ENCODE results near the gene FIZ1. TPM values are rescaled to one million over a fixed set of nuclear protein-coding genes. Genes with fewer than 3 reads are reported as not detected.
"Not testable (repeated sequence)": the region's sequence is repeated elsewhere in the genome, so short reads cannot be mapped to it uniquely, and the experiment has no call there.

FIZ1 gene
- total and polyA plus RNA-seq, 11 donors, result 10.0 to 16.7 (median 12.9) TPM

DNA sequence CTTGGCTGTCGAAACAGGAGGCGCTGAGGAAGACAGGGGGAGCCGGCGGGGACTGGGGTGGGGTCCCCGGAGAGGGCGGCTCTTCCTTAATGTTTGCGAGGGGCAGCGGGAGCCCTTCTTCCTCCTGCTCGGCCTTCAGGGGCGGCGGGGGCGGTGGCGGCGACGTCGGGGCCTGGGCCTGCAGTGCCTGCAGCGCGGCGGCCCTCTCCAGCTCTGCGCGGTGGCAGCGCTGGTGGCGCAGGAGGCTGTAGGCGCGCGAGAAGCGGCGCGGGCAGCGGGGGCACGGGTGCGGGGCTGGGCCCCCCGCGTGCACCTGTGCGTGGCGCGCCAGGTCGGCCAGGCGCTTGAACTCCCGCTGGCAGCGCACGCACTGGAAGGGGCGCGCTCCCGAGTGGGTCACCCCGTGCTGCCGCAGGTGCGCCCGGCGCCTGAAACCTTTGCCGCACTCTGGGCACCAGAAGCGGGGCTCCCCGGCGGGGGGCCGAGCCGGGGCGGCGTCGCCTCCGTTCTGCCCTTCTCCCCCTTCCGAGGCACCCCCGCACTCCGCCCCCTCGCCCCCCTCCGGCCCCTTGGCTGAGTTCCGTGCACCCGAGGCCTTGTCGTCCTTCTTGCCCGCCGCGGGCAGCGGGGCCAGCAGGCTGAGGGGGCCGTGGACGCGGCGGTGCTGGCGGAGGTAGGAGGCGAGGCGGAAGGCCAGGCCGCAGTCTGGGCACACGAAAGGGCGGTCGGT lies 21.1 kb downstream of the FIZ1 start:
- ATAC-seq (no peak), DNase-seq (no peak)
- no peaks in the 10 kb centered on the region for H3K9me3 ChIP-seq

GRCh38 chr19:55576746-55577145 lies 22.6 kb downstream of the FIZ1 start:
- Histone ChIP-seq H3K9me3 (no peaks in the 10 kb centered on the region), H3K4me3 (no peak overlapping the region), H3K36me3 (peaks cover 0 to 26% (median 16%) of the 10 kb centered on the region in 9 donors), H3K27ac (no peak overlapping the region), H3K27me3 (no peaks in the 10 kb centered on the region), H3K4me1 (peaks cover 0 to 20% (median 8%) of the 10 kb centered on the region in 12 donors)
- no peak for DNase-seq
- intact Hi-C loops (cut with DNase I), result loop anchor here in 1 of 10 donors (5.0 kb wide), 1 partner anchor 44 kb away; no protein-coding TSS in a partner anchor
- TF ChIP-seq, protein P1, sequence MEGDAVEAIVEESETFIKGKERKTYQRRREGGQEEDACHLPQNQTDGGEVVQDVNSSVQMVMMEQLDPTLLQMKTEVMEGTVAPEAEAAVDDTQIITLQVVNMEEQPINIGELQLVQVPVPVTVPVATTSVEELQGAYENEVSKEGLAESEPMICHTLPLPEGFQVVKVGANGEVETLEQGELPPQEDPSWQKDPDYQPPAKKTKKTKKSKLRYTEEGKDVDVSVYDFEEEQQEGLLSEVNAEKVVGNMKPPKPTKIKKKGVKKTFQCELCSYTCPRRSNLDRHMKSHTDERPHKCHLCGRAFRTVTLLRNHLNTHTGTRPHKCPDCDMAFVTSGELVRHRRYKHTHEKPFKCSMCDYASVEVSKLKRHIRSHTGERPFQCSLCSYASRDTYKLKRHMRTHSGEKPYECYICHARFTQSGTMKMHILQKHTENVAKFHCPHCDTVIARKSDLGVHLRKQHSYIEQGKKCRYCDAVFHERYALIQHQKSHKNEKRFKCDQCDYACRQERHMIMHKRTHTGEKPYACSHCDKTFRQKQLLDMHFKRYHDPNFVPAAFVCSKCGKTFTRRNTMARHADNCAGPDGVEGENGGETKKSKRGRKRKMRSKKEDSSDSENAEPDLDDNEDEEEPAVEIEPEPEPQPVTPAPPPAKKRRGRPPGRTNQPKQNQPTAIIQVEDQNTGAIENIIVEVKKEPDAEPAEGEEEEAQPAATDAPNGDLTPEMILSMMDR (IDR thresholded peaks at IDR 0.05), result no peak
- TF ChIP-seq POLR2A (IDR thresholded peaks at IDR 0.05), result no peak
- ATAC-seq, result no peak
- WGBS, 4 donors, result 91 to 93% (median 92%) methylated on average over 5 of the region's 5 CpGs

More for the DNA sequence above, 21.1 kb downstream of the FIZ1 start:
- Histone ChIP-seq H3K36me3 (peaks cover 0 to 26% (median 16%) of the 10 kb centered on the region in 9 donors), H3K4me3 (no peak overlapping the region), H3K27ac (no peak overlapping the region), H3K27me3 (no peaks in the 10 kb centered on the region), H3K4me1 (peaks cover 0 to 21% (median 9%) of the 10 kb centered on the region in 12 donors)
- intact Hi-C loops (cut with DNase I), result loop anchor here in 1 of 10 donors (5.0 kb wide), 1 partner anchor 46 kb away; no protein-coding TSS in a partner anchor
- TF ChIP-seq POLR2A (IDR thresholded peaks at IDR 0.05), result no peak
- TF ChIP-seq, protein P1 (IDR thresholded peaks at IDR 0.05), result no peak
- WGBS, 4 donors, result 94 to 96% (median 95%) methylated on average over 56 to 83 of the region's 83 CpGs

DNA sequence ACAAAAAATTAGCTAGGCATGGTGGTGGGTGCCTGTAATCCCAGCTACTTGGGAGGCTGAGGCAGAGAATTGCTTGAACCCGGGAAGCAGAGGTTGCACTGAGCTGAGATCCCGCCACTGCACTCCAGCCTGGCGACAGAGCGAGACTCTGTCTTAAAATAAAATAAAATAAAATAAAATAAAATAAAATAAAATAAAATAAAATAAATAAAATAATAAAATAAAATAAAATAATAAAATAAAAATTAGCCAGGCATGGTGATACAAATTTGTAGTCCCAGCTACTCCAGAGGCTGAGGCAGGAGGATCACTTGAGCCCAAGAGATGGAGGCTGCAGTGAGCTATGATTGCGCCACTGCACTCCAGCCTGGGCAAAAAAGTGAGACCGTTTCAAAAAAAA lies 25.4 kb downstream of the FIZ1 start:
- H3K27ac ChIP-seq; DNase-seq; H3K27me3 ChIP-seq; ATAC-seq; H3K9me3 ChIP-seq; H3K4me1 ChIP-seq; H3K4me3 ChIP-seq; intact Hi-C loops (cut with DNase I): not testable (repeated sequence)
- 88 to 97% (median 94%) methylated on average over 6 of the region's 6 CpGs for WGBS, 4 donors
- H3K36me3 ChIP-seq, result peaks cover 0 to 23% (median 16%) of the 10 kb centered on the region in 9 donors

- H3K4me3 ChIP-seq; ATAC-seq; H3K4me1 ChIP-seq; H3K27ac ChIP-seq; H3K9me3 ChIP-seq; H3K36me3 ChIP-seq; intact Hi-C loops (cut with DNase I); DNase-seq; H3K27me3 ChIP-seq: not testable (repeated sequence)
- 88 to 92% (median 90%) methylated on average over 5 of the region's 5 CpGs for WGBS, 4 donors
Measured at GRCh38 chr19:55569477-55569876, 29.8 kb downstream of the FIZ1 start.

DNA sequence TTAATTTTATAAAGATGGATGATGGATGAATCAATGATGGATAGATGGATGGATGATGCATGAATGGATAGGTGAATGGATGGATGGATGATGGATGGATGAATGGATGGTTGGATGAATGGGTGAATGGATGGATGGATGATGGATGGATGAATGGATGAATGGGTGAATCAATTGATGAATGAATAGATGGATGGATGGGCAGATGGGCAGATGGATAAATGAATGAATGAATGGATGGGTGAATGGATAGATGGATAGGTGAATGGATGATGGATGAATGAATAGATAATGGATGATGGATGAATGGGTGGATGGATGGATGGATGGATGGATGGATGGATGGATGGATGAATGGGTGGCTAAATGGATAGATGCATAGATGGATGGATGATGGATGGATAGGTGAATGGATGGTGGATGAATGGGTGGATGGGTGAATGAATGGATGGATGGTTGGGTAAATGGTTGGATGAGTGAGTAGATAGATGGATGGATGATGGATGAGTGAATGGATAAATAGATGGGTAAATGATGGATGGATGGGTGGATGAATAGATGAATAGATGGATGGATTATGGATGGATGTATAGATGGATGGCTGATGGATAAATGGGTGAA lies 31.5 kb downstream of the FIZ1 start:
- H3K4me3 ChIP-seq, result no peak overlapping the region
- no peaks in the 10 kb centered on the region for H3K27me3 ChIP-seq
- intact Hi-C loops (cut with DNase I), result no loop called here
- TF ChIP-seq POLR2A (IDR thresholded peaks at IDR 0.05), result no peak
- TF ChIP-seq, protein P1 (IDR thresholded peaks at IDR 0.05), result no peak
- no peak for DNase-seq
- peaks cover 0 to 11% (median 0%) of the 10 kb centered on the region in 12 donors for H3K4me1 ChIP-seq
- H3K9me3 ChIP-seq, result no peaks in the 10 kb centered on the region
- no peak for ATAC-seq
- no peaks in the 10 kb centered on the region for H3K36me3 ChIP-seq
- no peak overlapping the region for H3K27ac ChIP-seq

All from heart left ventricle (tissue), 16 donors.